Epithelial cell of prostate (primary cell): ENCODE data around the gene ZIM2.
"Not testable (repeated sequence)": the region's sequence is repeated elsewhere in the genome, so short reads cannot be mapped to it uniquely, and the experiment has no call there.

ENCODE experiments used
- DNase-seq: peaks from one replicate; pipeline ENCODE4 v3.0.0-alpha.2; 2011; ENCODE audit warnings: low read depth, low spot score
- H3K27ac ChIP-seq: fragments of 450-650 bp; 2 replicates; pipeline ENCODE4 v1.5.1; 2017; ENCODE audit warnings: mild to moderate bottlenecking

Gene ZIM2

GRCh38 chr19:56840451-56841192 is at the start of gene ZIM2, which contains the start of gene PEG3:
ZIM2 (minus strand) TSS chr19:56840726; CDS start chr19:56824277, 16,449 bp downstream.
PEG3 (minus strand) TSS chr19:56840726; CDS start chr19:56824655, 16,071 bp downstream.
- H3K27ac ChIP-seq: no peak within 1 kb of the TSS
- DNase-seq: no peak

- DNase-seq: no peak
- H3K27ac ChIP-seq: no peak overlapping the region
Observed at GRCh38 chr19:56885173-56885985, 44.9 kb upstream of the ZIM2 start.

GRCh38 chr19:56884441-56884840 is 43.9 kb upstream of the ZIM2 start:
- H3K27ac ChIP-seq: no peak overlapping the region
- DNase-seq: no peak

- DNase-seq: no peak
- H3K27ac ChIP-seq: no peak overlapping the region
Observed at GRCh38 chr19:56880592-56881190, 40.2 kb upstream of the ZIM2 start.

GRCh38 chr19:56877069-56877715 is 36.7 kb upstream of the ZIM2 start:
- H3K27ac ChIP-seq: no peak overlapping the region
- no peak for DNase-seq

GRCh38 chr19:56875717-56876116 is 35.2 kb upstream of the ZIM2 start:
- DNase-seq: no peak
- no peak overlapping the region for H3K27ac ChIP-seq

- DNase-seq: no peak
- no peak overlapping the region for H3K27ac ChIP-seq
Observed at GRCh38 chr19:56874530-56874929, 34.0 kb upstream of the ZIM2 start.

GRCh38 chr19:56873493-56873892 is 33.0 kb upstream of the ZIM2 start:
- H3K27ac ChIP-seq: no peak overlapping the region
- DNase-seq: no peak

- DNase-seq: no peak
- H3K27ac ChIP-seq: no peak overlapping the region
Observed at GRCh38 chr19:56869886-56870285, 29.4 kb upstream of the ZIM2 start.

GRCh38 chr19:56868446-56868845 is 27.9 kb upstream of the ZIM2 start:
- no peak overlapping the region for H3K27ac ChIP-seq
- DNase-seq: no peak

GRCh38 chr19:56866538-56866937 is 26.0 kb upstream of the ZIM2 start:
- no peak overlapping the region for H3K27ac ChIP-seq
- DNase-seq: no peak

- DNase-seq: no peak
- no peak overlapping the region for H3K27ac ChIP-seq
Observed at GRCh38 chr19:56864443-56865125, 24.1 kb upstream of the ZIM2 start.

- DNase-seq: no peak
- no peak overlapping the region for H3K27ac ChIP-seq
Observed at GRCh38 chr19:56862741-56863140, 22.2 kb upstream of the ZIM2 start.

- not testable (repeated sequence) for H3K27ac ChIP-seq, DNase-seq
Observed at GRCh38 chr19:56860409-56860808, 19.9 kb upstream of the ZIM2 start.

- DNase-seq: no peak
- H3K27ac ChIP-seq: no peak overlapping the region
Observed at GRCh38 chr19:56858026-56858425, 17.5 kb upstream of the ZIM2 start.

- no peak overlapping the region for H3K27ac ChIP-seq
- no peak for DNase-seq
Observed at GRCh38 chr19:56856822-56857221, 16.3 kb upstream of the ZIM2 start.

- DNase-seq, H3K27ac ChIP-seq: not testable (repeated sequence)
Observed at GRCh38 chr19:56852361-56852760, 11.8 kb upstream of the ZIM2 start.

- H3K27ac ChIP-seq: no peak overlapping the region
- no peak for DNase-seq
Observed at GRCh38 chr19:56848166-56848565, 7.6 kb upstream of the ZIM2 start.

- no peak for DNase-seq
- no peak overlapping the region for H3K27ac ChIP-seq
Observed at GRCh38 chr19:56842412-56842811, 1.9 kb upstream of the ZIM2 start.

GRCh38 chr19:56841193-56841543 is 642 bp upstream of the ZIM2 start:
- no peak for DNase-seq
- no peak overlapping the region for H3K27ac ChIP-seq
